GM18858 (cell line): Measurements from ENCODE around the gene NTMT1.
"Not testable (repeated sequence)": the region's sequence is repeated elsewhere in the genome, so short reads cannot be mapped to it uniquely, and the experiment has no call there.

Experiments used
- ATAC-seq: cut with Tn5 transposase; IDR thresholded peaks from one replicate; pipeline ENCODE4 v1.9.1; 2021; ENCODE audit not compliant: unreplicated experiment

Gene NTMT1

GRCh38 chr9:129649726-129650679 lies 24.0 kb downstream of the NTMT1 start:
- no peak for ATAC-seq

- ATAC-seq: no peak
These were observed 24.8 kb downstream of the NTMT1 start for GRCh38 chr9:129650680-129651235.

- no peak for ATAC-seq
These were observed 28.0 kb downstream of the NTMT1 start for GRCh38 chr9:129653823-129654553.

- ATAC-seq: no peak
These were observed 28.6 kb downstream of the NTMT1 start for GRCh38 chr9:129654554-129655040.

- ATAC-seq: no peak
These were observed 29.2 kb downstream of the NTMT1 start for GRCh38 chr9:129655154-129655553.

GRCh38 chr9:129655696-129656095 lies 29.7 kb downstream of the NTMT1 start:
- ATAC-seq: no peak

- ATAC-seq: no peak
These were observed 30.9 kb downstream of the NTMT1 start for GRCh38 chr9:129656795-129657390.

- ATAC-seq: no peak
These were observed 35.1 kb downstream of the NTMT1 start for GRCh38 chr9:129661029-129661428.

GRCh38 chr9:129662239-129662638 lies 36.3 kb downstream of the NTMT1 start:
- ATAC-seq: not testable (repeated sequence)

GRCh38 chr9:129664746-129665388 lies 38.9 kb downstream of the NTMT1 start:
- no peak for ATAC-seq

GRCh38 chr9:129665389-129665775 lies 39.4 kb downstream of the NTMT1 start, which contains the start of gene PRRX2:
PRRX2 (plus strand) TSS chr9:129665647; CDS start chr9:129665868, 221 bp downstream.
- no peak for ATAC-seq

GRCh38 chr9:129665814-129666520 lies 40.0 kb downstream of the NTMT1 start:
- ATAC-seq: no peak

GRCh38 chr9:129666575-129666974 lies 40.6 kb downstream of the NTMT1 start:
- ATAC-seq: no peak

GRCh38 chr9:129667378-129667777 lies 41.4 kb downstream of the NTMT1 start:
- no peak for ATAC-seq

- ATAC-seq: no peak
These were observed 41.9 kb downstream of the NTMT1 start for GRCh38 chr9:129667850-129668249.

GRCh38 chr9:129669141-129669718 lies 43.3 kb downstream of the NTMT1 start:
- no peak for ATAC-seq

GRCh38 chr9:129669946-129670345 lies 44.0 kb downstream of the NTMT1 start:
- ATAC-seq: no peak

GRCh38 chr9:129671065-129671464 lies 45.1 kb downstream of the NTMT1 start:
- no peak for ATAC-seq

- ATAC-seq: no peak
These were observed 45.6 kb downstream of the NTMT1 start for GRCh38 chr9:129671519-129671918.

- no peak for ATAC-seq
These were observed 46.7 kb downstream of the NTMT1 start for GRCh38 chr9:129672702-129673101.
